NCI-H1436 (cell line): ENCODE data around the gene SEC16A.

Source experiments
- DNase-seq: peaks from one replicate; lab custom pipeline; 2025; lab: John Stamatoyannopoulos, UW

Gene SEC16A

GRCh38 chr9:136465500-136466154 lies 17.2 kb downstream of the SEC16A start:
- DNase-seq, result no peak

- DNase-seq, result no peak
Measured at GRCh38 chr9:136464241-136464640, 18.6 kb downstream of the SEC16A start.

- DNase-seq, result no peak
Measured at GRCh38 chr9:136463578-136463977, 19.3 kb downstream of the SEC16A start.

GRCh38 chr9:136462664-136463063 lies 20.2 kb downstream of the SEC16A start:
- no peak for DNase-seq

GRCh38 chr9:136460772-136461325 lies 22.0 kb downstream of the SEC16A start:
- no peak for DNase-seq

DNA sequence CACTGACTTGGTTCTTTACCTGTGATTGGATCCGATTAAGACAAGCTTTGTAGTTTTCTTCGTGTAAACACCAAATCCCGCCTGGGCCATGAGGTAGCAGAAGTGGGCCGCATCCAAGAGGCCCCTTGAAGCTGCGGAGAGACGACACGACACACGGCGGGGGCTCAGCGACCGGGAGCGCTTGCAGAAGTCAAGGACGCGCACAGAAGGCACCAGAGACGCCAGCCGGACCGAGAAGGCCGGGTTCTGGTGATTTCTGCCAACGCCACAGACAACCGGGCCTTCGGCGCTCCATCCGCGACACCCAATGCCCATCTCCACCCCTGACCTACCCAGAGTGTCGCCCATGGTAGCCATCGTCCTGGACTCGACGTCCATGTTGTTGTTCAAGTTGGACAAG lies 23.4 kb downstream of the SEC16A start:
- DNase-seq, result no peak

DNA sequence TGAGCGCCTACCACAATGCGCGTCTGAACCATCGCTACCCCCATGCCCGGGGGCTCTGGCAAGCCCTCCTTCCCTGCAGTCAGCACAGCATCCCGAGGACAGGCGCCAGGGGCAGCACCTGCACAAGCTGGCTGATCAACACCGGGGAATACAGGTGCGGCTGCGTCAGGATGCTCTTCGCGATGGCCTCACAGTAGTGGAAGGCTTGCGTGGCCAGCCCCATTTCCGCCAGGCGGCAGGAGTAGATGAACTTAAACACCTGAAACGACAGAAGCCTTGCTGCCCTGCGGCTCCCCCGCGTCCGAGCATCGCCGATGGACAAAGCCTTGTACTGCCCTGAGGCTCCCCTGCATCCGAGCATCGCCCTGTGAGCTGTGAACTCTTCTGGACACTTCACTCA lies 25.5 kb downstream of the SEC16A start:
- no peak for DNase-seq

GRCh38 chr9:136456258-136456657 lies 26.6 kb downstream of the SEC16A start:
- DNase-seq, result no peak

DNA sequence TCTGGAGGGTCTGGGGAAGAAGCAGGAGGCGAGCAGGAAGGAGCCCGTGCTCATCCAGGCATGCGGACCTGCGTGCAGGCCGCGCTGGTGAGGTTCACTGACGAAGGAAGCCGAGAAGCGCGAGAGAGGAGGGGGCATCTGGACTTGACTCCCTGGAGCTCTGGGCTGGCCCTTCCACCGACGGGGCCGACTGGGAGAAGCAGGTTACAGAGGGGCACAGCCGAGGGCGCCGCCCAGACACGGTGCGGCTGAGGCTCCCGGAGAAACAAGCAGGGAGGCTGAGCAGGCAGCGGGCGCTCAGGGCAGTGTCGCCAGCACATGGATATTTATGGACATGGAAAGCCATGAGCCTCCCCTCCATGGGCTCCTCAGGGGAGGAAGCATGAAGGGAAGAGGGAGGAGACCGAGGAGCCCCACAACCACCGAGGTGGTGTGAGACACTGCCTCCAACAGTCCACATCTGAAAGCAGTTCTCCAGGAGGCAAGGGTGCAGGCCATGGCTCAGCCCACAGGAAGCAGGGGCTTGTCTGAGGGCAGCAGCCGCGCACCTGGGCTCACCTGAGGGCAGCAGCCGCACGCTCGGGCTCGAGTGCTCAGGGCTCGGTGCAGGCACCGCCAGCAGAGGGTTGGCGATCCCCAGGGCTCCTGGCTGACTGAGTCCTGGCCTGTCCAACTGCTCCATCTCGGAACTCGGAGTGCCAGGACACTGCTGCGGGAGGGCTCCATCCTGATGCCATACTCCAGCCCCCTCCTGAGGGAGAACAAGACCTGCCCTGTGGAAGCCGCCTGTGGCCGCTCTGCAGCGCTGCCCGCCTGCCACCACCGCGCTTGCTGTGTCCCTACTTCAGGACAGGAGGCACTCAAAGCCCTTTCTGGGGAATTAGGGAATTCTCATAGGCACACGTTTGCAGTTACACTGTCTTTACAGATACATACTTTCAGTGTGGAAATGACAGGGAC lies 27.5 kb downstream of the SEC16A start:
- no peak for DNase-seq

- DNase-seq, result no peak
Measured at GRCh38 chr9:136454026-136454796, 28.6 kb downstream of the SEC16A start.

- no peak for DNase-seq
Measured at GRCh38 chr9:136453326-136453725, 29.5 kb downstream of the SEC16A start.

DNA sequence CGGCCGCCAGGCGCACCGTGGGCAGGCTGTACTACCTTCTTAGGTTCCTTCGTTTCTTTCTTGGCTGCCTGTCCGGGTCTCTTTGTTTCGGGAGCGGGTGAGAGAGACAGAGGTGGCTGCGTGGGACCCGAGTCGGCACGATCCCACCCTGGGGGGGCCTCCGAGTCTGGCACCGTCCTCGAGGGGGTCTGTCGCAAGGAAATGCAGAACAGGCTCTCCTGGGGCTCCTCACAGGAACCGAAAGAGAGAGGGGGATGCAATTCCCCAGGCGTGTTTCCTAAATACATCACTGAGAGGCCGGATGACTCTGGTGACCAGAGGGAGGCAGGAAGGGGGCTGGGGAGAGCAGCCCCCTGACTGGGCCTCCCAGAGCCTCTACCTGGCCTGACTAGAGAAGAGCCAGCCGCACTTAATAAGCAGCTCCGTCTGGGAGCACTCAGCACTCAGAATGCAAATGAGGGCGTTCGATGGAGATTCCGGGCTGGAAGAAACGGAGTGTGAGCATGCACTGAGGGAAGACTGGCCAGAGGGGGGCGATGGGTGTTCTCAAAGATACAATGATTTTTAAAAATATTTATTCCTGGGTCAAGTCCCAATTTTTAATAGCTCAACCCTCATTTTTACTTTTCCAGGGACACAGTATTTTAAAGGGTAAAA lies 31.5 kb downstream of the SEC16A start:
- no peak for DNase-seq

- DNase-seq, result no peak
Measured at GRCh38 chr9:136448655-136449054, 34.2 kb downstream of the SEC16A start.

- no peak for DNase-seq
Measured at GRCh38 chr9:136447173-136447778, 35.6 kb downstream of the SEC16A start.

DNA sequence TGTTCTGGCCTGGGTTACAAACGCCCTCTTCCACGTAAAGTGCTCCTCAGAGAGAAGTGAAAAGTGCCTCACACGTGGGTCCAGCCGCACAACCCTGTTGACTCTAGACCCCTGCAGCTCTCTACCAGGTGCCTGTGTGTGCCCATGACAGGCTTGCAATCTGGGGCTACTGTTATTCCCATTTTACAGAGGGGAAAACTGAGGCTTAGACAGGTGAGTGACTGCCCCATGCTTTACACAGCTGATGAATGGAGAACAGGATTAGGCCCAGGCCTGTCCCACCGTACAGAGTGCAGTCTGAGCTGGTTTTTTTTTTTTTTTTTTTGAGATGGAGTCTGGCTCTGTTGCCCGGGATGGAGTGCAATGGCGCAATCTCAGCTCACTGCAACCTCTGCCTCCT lies 37.0 kb downstream of the SEC16A start:
- DNase-seq, result no peak

GRCh38 chr9:136444102-136444501 lies 38.7 kb downstream of the SEC16A start:
- DNase-seq, result no peak

DNA sequence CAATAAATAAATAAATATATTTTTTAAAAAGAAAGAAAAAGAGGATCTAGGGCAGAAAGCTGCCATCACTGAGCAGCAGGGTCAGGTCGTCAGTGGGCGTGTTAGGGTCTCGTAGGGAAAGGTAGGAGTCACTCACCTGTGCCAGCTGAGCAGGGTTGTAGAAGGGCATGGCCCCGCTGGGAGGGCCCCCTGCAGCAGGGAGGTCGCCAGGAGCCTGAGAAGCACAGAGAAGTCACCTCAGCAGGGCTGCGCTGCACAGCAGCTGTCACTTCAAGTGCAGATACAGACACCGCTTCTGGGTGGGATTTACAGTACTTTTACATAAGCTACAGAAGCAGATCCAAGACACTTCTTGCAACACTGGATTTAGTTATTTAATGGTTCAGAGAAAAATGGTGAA lies 39.2 kb downstream of the SEC16A start:
- no peak for DNase-seq

DNA sequence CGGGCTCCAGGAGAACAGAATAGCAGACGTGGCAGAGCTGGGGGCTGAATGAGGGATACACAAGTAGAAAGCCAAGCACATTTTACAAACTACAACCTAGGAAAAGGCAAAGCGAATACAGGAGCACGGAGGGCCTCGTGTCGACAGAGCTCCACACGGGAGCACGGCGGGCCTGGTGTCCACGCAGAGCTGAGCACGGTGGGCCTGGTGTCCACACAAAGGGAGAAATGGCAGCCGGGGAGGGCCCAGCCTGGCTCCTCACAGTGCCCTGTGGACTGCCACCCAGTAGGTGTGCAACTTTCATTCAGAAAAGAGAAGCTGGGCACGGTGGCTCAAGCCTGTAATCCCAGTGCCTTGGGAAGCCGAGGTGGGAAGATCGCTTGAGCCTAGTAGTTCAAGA lies 39.8 kb downstream of the SEC16A start:
- no peak for DNase-seq

GRCh38 chr9:136442265-136442664 lies 40.6 kb downstream of the SEC16A start:
- DNase-seq, result no peak

DNA sequence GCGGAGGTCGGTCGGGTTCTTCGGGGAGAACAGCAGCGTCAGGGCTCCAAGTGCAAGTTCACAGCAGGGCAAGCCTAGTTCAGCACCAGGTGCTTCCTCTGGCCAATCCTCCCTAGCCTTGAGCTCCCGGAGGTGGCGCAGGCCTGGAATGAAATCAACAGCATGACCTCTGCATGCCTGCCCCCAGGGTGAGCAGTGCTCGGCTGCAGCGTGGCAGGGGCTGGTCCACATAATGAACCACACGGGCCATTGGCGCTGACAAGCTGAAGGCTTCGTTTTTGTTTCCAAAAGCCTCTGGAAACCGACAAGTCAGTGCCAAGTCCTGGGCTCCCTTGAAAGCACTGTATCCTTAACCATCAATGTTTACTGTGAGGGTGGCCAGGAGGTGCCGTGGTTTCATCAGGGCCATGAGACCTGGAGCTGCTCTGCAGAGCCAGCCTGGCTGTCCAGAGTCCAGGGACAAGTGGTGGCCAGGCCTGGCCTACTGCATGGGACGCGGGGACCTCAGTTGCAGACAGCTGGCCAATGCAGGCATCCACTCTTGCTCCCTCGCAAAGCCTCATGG lies 41.1 kb downstream of the SEC16A start:
- no peak for DNase-seq

GRCh38 chr9:136441191-136441680 lies 41.6 kb downstream of the SEC16A start:
- no peak for DNase-seq
